ENCODE data around the gene CACNB1. TPM values are rescaled to one million over a fixed set of nuclear protein-coding genes. Genes with fewer than 3 reads are reported as not detected.
A peak's percentile ranks its signal among the peaks of the same experiment; 100 is the strongest.

The CACNB1 gene
- total and polyA plus RNA-seq, 2 of the 13 experiments (the other 11 are each of a cell fraction or from before 2014, with no cell fraction given): 0.75 to 1.5 TPM

DNA sequence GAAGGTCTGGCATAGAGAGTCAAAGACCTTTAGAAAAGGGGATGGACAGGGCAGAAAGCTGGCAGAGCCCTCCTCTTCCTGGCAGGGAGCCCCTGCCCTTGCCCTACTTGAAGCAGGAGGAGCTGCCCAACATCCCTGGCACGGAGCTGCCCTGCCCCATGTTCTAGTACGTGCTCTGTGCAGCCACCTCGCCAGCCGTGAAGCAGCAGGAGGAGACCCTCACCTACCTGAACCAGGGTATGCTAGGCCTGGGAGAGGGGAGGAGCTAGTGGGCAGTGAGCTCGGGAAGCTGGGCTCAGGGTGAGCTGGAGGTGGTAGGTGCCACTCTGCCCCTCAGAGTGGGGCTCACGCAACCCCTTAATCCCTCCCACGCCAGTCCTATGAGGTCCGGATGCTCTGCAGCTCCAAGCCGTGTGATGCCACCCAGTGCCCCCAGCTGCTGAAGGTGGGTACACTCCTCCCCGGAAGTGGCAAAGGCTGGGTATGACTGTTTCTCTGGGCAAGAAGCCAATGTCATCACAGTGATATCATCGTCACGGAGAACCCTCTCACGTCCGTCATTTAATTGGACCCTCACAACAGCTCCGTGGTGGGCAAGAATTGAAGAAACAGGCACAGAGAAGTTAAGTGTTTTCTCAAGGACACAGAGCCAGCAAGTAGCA, 41.0 kb upstream of the CACNB1 start:
- intact Hi-C loops (cut with micrococcal nuclease; ENCODE audit: unreplicated experiment) (loop anchor here (10.0 kb wide), 1 partner anchor 254 kb away; no protein-coding TSS in a partner anchor), in situ Hi-C loops (cut with HindIII; ENCODE audit: extremely low pct_ligation_motif_present, low pct_unique_long_range_greater_than_20kb) (no loop called here)
- CTCF ChIA-PET (ENCODE audit: low intra/inter-chr PET ratio, low total read pairs): interaction anchor here (3.4 kb wide), 1 partner anchor 32 kb away, joined by 18 read pairs; no protein-coding TSS in a partner anchor
- Histone ChIP-seq H3K27ac (ENCODE audit: extremely low read length, insufficient read depth, low read length) (no peak overlapping the region), H3K4me1 (ENCODE audit: insufficient read depth, low read length) (no peaks in the 10 kb centered on the region), H4K20me1 (ENCODE audit: insufficient read depth, low read length) (no peaks in the 10 kb centered on the region), H3K4me3 (replicated peaks in 1 of 3; ENCODE audit: insufficient read depth in 1 of 3, low read depth in 2 of 3, low read length in 3 of 3) (no peak overlapping the region), H2AFZ (ENCODE audit: low read length) (no peak overlapping the region), H3K9me3 (ENCODE audit: low read length) (no peaks in the 10 kb centered on the region), H3K27me3 (ENCODE audit: control insufficient read depth in 1 of 2, insufficient read depth in 2 of 2, low read length in 2 of 2) (peaks cover 0 to 2% of the 10 kb centered on the region in 2 experiments; a peak in 2 of 5 replicates), H3K79me2 (ENCODE audit: insufficient read depth, low read length) (no peaks in the 10 kb centered on the region), H3K4me2 (ENCODE audit: low read depth, low read length) (no peak overlapping the region), H3K9ac (ENCODE audit: insufficient read depth, low read depth, low read length) (no peak overlapping the region), H3K36me3 (replicated peaks in 1 of 2; ENCODE audit: control insufficient read depth in 1 of 2, insufficient read depth in 2 of 2, low read length in 2 of 2) (no peaks in the 10 kb centered on the region)
- no peak for FAIRE-seq
- ATAC-seq: no peak
- POLR2A ChIA-PET: interaction anchor here (1.6 to 1.9 kb wide), 2 partner anchors 32 to 39 kb away, joined by 3 to 7 read pairs; partner anchors contain the start of gene RPL19
- no TSS peak for BruUV-seq (replicated peaks)
- no peak for DNase-seq (ENCODE audit: low spot score)
- WGBS (ENCODE audit: low lambda C conversion rate): 11% methylated on average over 9 of the region's 15 CpGs
- TF ChIP-seq HNRNPL (IDR thresholded peaks at IDR 0.05; ENCODE audit: low read depth, low read length): peak; percentile 92
- TF ChIP-seq ZNF225 (CRISPR knock-in tag; IDR thresholded peaks at IDR 0.05): no peak
- no peak for TF ChIP-seq REL (CRISPR knock-in tag; conservative IDR thresholded peaks at IDR 0.05)
- peak; percentile 42; the same call in 1 of the 2 replicates for TF ChIP-seq CREB1 (IDR thresholded peaks at IDR 0.05)
- TF ChIP-seq CREB1 (CRISPR knock-in tag; IDR thresholded peaks at IDR 0.05): no peak
- TF ChIP-seq, protein P1, sequence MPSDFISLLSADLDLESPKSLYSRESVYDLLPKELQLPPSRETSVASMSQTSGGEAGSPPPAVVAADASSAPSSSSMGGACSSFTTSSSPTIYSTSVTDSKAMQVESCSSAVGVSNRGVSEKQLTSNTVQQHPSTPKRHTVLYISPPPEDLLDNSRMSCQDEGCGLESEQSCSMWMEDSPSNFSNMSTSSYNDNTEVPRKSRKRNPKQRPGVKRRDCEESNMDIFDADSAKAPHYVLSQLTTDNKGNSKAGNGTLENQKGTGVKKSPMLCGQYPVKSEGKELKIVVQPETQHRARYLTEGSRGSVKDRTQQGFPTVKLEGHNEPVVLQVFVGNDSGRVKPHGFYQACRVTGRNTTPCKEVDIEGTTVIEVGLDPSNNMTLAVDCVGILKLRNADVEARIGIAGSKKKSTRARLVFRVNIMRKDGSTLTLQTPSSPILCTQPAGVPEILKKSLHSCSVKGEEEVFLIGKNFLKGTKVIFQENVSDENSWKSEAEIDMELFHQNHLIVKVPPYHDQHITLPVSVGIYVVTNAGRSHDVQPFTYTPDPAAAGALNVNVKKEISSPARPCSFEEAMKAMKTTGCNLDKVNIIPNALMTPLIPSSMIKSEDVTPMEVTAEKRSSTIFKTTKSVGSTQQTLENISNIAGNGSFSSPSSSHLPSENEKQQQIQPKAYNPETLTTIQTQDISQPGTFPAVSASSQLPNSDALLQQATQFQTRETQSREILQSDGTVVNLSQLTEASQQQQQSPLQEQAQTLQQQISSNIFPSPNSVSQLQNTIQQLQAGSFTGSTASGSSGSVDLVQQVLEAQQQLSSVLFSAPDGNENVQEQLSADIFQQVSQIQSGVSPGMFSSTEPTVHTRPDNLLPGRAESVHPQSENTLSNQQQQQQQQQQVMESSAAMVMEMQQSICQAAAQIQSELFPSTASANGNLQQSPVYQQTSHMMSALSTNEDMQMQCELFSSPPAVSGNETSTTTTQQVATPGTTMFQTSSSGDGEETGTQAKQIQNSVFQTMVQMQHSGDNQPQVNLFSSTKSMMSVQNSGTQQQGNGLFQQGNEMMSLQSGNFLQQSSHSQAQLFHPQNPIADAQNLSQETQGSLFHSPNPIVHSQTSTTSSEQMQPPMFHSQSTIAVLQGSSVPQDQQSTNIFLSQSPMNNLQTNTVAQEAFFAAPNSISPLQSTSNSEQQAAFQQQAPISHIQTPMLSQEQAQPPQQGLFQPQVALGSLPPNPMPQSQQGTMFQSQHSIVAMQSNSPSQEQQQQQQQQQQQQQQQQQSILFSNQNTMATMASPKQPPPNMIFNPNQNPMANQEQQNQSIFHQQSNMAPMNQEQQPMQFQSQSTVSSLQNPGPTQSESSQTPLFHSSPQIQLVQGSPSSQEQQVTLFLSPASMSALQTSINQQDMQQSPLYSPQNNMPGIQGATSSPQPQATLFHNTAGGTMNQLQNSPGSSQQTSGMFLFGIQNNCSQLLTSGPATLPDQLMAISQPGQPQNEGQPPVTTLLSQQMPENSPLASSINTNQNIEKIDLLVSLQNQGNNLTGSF (CRISPR knock-in tag; IDR thresholded peaks at IDR 0.05): no peak
- no peak for TF ChIP-seq CBX5 (CRISPR knock-in tag; IDR thresholded peaks at IDR 0.05; ENCODE audit: borderline replicate concordance)
- TF ChIP-seq, protein P2, sequence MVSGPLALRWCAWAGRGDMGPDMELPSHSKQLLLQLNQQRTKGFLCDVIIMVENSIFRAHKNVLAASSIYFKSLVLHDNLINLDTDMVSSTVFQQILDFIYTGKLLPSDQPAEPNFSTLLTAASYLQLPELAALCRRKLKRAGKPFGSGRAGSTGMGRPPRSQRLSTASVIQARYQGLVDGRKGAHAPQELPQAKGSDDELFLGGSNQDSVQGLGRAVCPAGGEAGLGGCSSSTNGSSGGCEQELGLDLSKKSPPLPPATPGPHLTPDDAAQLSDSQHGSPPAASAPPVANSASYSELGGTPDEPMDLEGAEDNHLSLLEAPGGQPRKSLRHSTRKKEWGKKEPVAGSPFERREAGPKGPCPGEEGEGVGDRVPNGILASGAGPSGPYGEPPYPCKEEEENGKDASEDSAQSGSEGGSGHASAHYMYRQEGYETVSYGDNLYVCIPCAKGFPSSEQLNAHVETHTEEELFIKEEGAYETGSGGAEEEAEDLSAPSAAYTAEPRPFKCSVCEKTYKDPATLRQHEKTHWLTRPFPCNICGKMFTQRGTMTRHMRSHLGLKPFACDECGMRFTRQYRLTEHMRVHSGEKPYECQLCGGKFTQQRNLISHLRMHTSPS (CRISPR knock-in tag; IDR thresholded peaks at IDR 0.05; ENCODE audit: low read depth): peak; percentile 45; the same call in 1 of the 2 replicates
- TF ChIP-seq, protein P3, sequence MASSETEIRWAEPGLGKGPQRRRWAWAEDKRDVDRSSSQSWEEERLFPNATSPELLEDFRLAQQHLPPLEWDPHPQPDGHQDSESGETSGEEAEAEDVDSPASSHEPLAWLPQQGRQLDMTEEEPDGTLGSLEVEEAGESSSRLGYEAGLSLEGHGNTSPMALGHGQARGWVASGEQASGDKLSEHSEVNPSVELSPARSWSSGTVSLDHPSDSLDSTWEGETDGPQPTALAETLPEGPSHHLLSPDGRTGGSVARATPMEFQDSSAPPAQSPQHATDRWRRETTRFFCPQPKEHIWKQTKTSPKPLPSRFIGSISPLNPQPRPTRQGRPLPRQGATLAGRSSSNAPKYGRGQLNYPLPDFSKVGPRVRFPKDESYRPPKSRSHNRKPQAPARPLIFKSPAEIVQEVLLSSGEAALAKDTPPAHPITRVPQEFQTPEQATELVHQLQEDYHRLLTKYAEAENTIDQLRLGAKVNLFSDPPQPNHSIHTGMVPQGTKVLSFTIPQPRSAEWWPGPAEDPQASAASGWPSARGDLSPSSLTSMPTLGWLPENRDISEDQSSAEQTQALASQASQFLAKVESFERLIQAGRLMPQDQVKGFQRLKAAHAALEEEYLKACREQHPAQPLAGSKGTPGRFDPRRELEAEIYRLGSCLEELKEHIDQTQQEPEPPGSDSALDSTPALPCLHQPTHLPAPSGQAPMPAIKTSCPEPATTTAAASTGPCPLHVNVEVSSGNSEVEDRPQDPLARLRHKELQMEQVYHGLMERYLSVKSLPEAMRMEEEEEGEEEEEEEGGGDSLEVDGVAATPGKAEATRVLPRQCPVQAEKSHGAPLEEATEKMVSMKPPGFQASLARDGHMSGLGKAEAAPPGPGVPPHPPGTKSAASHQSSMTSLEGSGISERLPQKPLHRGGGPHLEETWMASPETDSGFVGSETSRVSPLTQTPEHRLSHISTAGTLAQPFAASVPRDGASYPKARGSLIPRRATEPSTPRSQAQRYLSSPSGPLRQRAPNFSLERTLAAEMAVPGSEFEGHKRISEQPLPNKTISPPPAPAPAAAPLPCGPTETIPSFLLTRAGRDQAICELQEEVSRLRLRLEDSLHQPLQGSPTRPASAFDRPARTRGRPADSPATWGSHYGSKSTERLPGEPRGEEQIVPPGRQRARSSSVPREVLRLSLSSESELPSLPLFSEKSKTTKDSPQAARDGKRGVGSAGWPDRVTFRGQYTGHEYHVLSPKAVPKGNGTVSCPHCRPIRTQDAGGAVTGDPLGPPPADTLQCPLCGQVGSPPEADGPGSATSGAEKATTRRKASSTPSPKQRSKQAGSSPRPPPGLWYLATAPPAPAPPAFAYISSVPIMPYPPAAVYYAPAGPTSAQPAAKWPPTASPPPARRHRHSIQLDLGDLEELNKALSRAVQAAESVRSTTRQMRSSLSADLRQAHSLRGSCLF (CRISPR knock-in tag; IDR thresholded peaks at IDR 0.05; ENCODE audit: borderline replicate concordance): no peak
